Epithelial cell of esophagus (primary cell): Measurements from ENCODE around the gene MAP6.

Experiments used
- DNase-seq: peaks from one replicate; pipeline ENCODE4 v3.0.0; 2010; ENCODE audit warnings: low read depth
- H3K4me3 ChIP-seq: 2 replicates; pipeline ENCODE4 v1.5.1; 2011; ENCODE audit warnings: mild to moderate bottlenecking, low read length, control low read depth
- TF ChIP-seq, protein P1 (sequence below): IDR thresholded peaks from 2 replicates; pipeline ENCODE4 v1.5.1; 2011; ENCODE audit warnings: low read depth, mild to moderate bottlenecking, low read length, control low read depth, inconsistent platforms; ENCODE audit not compliant: insufficient read depth; ENCODE audit errors: missing control alignments

MAP6 gene

DNA sequence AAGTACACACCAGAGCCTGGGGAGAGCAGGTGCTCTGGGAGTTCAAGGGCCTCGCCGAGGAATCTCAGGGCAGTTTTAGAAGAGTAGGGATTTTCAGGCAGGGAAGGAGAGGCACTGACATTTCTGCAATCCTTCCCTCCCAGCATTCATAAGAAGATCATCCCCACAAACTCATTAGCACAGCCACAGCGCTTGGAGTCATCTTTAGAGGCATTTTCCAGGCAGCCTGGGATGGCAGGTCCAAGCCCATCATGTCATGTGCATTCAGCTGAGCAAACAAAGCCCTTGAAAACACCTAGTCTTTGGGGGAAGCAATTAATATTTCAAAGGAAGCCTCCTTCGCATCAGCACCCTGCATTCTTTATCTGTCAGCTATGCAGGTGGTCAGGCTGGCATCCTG is 43.8 kb downstream of the MAP6 start:
- TF ChIP-seq, protein P1, sequence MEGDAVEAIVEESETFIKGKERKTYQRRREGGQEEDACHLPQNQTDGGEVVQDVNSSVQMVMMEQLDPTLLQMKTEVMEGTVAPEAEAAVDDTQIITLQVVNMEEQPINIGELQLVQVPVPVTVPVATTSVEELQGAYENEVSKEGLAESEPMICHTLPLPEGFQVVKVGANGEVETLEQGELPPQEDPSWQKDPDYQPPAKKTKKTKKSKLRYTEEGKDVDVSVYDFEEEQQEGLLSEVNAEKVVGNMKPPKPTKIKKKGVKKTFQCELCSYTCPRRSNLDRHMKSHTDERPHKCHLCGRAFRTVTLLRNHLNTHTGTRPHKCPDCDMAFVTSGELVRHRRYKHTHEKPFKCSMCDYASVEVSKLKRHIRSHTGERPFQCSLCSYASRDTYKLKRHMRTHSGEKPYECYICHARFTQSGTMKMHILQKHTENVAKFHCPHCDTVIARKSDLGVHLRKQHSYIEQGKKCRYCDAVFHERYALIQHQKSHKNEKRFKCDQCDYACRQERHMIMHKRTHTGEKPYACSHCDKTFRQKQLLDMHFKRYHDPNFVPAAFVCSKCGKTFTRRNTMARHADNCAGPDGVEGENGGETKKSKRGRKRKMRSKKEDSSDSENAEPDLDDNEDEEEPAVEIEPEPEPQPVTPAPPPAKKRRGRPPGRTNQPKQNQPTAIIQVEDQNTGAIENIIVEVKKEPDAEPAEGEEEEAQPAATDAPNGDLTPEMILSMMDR, result no peak
- H3K4me3 ChIP-seq, result no peak overlapping the region
- DNase-seq, result no peak

DNA sequence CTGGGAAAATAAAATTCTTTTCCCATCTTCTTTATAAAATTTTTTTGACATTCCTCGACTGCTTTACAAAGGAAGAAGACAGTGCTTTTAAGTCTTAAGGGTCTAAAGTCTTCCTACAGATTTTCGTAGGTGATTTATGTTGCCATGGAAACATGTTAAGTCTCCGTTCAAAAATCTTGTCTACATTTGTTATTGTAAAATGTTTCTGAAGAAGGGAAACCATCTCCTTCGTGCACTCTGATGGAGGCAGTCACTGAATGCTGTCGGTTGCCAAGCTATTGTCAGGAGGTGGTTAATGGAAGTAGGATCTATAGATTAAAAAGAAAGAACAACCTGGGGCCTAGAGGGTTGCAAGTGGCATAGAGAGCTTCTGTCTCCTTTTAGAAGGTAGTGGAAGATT is 52.6 kb downstream of the MAP6 start:
- DNase-seq, result no peak
- TF ChIP-seq, protein P1, result no peak
- no peak overlapping the region for H3K4me3 ChIP-seq

DNA sequence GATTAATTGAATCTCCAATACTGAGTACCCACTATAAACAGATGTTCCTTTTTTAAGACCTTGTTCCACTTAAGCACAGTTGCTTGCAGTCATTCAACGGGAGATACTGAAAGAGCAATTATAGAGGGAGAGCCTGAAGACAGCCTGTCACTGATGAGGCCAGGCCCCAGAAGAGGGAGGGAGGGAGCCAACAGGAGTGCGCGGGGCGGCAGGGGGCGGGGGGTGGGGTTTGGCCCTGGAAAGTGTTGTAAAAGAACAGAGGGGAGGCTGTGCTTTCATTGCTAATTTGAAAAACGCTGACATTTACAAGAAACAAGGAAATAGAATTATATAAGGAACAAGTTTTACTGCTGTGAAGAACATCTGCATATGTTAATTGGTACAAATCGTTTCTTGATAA is 53.1 kb downstream of the MAP6 start:
- DNase-seq, result no peak
- H3K4me3 ChIP-seq, result no peak overlapping the region
- TF ChIP-seq, protein P1, result no peak

DNA sequence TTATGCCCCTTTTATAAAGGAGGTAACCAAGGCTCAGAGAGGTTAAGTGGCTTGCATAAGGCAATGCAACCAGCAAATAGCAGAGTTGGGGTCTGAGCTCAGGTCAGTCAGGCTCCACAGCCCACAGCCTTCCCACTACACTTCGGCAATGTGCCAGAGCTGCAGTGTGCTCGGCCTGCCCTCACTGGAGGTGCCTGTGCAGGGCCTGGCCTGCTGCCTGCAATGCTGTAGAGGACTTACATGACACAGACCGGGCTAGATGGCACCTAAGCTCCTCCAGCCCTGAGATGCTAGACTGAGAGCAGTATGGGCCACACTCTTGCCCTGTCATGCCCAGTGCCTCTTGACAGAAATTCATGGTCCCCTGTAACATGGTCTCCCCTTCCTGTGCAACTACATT is 57.0 kb downstream of the MAP6 start:
- H3K4me3 ChIP-seq, result no peak overlapping the region
- TF ChIP-seq, protein P1, result no peak

DNA sequence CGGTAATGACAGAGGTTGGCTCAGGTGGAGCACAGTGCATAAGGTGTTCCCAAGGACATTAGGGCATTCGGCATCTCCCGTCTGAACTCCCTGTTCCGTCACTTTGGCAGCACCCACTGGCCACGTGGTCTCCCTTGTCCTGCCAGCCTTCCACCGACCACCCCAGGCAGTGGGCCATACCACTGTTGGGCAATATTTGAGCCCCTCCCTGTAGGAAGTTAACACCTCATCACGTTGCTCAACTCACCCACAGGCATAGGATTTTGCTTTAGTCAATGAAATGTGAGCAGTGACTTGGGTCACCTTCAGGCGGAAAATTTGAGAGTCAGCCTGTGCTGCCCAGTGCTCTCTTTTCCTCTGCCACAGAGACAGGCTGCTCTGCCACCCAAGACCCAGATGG is 62.7 kb downstream of the MAP6 start:
- no peak overlapping the region for H3K4me3 ChIP-seq
- DNase-seq, result peak; percentile 54
- TF ChIP-seq, protein P1, result no peak

More for the DNA sequence above, 57.0 kb downstream of the MAP6 start:
- DNase-seq, result no peak

DNA sequence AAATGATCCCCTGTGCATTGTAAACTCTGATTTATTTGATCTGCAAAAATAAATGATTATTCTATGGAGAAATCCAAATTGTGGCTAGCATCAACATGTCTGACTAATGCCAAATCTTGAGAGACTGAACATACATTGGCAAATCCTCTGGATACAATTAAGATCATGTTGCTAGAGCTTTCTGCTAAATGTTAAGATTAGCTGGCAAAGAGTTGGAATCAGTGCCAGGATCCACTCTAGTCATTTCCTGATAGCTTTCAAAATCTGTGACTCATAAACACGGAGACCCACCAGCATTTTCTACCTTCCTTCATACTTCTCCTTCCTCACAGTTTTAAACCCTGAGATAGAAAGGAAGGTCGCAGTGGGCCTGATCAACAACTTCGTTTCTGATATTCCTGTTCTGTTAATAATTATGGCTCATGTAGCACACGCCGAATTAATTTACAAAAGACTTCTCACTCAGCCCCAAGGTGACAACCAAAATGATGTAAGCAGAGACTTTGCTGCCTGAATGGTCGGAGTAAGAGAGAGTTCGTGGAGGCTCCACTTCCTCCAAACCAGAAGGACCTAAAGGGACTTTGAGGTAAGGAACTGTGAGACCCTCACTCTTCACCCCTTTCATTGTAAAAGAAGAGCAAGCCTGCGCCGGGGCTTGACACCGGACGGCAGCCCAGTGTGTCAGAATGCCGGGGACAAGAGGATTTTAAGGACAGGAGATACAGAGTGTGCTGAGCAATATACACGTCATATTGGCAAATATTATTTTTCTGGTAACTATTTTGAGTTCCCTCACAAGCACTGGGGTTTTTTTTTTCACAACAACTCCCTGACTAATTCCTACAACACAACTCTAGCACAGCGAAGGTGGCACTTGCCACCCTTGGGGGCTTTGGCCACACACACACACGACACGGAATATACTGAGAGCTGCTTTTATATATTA is 64.8 kb downstream of the MAP6 start:
- TF ChIP-seq, protein P1, result no peak
- no peak overlapping the region for H3K4me3 ChIP-seq
- DNase-seq, result peak; percentile 89
